Measurements from ENCODE around the gene SLC11A2.

DNA sequence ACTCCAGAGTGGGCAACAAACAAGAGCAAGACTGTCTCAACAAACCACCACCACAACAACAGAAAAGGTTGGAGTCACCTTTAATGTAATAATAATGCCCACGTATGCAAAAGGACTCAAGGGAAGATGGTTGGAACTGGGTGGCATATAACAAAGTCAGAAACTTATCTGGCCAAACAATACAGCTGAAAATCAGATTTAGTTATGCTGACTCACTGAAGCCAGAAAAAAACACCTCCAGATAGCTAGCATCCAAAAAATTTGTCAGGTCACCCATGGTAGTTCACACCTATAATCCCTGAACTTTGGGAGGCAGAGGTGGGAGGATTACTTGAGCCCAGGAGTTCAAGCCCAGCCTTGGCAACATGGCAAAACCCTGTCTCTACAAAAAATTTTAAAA is 24.4 kb downstream of the SLC11A2 start:
- TF ChIP-seq, protein P1, sequence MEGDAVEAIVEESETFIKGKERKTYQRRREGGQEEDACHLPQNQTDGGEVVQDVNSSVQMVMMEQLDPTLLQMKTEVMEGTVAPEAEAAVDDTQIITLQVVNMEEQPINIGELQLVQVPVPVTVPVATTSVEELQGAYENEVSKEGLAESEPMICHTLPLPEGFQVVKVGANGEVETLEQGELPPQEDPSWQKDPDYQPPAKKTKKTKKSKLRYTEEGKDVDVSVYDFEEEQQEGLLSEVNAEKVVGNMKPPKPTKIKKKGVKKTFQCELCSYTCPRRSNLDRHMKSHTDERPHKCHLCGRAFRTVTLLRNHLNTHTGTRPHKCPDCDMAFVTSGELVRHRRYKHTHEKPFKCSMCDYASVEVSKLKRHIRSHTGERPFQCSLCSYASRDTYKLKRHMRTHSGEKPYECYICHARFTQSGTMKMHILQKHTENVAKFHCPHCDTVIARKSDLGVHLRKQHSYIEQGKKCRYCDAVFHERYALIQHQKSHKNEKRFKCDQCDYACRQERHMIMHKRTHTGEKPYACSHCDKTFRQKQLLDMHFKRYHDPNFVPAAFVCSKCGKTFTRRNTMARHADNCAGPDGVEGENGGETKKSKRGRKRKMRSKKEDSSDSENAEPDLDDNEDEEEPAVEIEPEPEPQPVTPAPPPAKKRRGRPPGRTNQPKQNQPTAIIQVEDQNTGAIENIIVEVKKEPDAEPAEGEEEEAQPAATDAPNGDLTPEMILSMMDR (IDR thresholded peaks at IDR 0.05; ENCODE audit: insufficient read depth, low read depth, low read length) = no peak
- no peak for TF ChIP-seq EZH2 (IDR thresholded peaks at IDR 0.05; ENCODE audit: insufficient read depth, low read length)

Data from astrocyte (in vitro differentiated cells and primary cell).